Measurements from ENCODE around the gene HOXB4. TPM values are rescaled to one million over a fixed set of nuclear protein-coding genes. Genes with fewer than 3 reads are reported as not detected.

Gene HOXB4
- total and polyA plus RNA-seq, 2 donors (not counting 1 experiment from before 2014, with no cell fraction given): 3.8 to 8.9 TPM

GRCh38 chr17:48566717-48567116 lies 11.4 kb downstream of the HOXB4 start:
- Histone ChIP-seq H2AFZ (ENCODE audit: low read length) (no peak overlapping the region), H3K9me3 (ENCODE audit: control insufficient read depth, insufficient read depth, low read depth, low read length) (no peaks in the 10 kb centered on the region), H3K27ac (ENCODE audit: insufficient read depth, low read length) (peak overlapping the region; percentile 86), H3K4me2 (ENCODE audit: extremely low read depth, insufficient read depth, low read length) (peak overlapping the region; percentile 90), H3K36me3 (ENCODE audit: control insufficient read depth, insufficient read depth, low read length) (peaks cover 12% of the 10 kb centered on the region), H3K27me3 (ENCODE audit: control insufficient read depth, insufficient read depth, low read length) (no peaks in the 10 kb centered on the region), H3K79me2 (ENCODE audit: control insufficient read depth, insufficient read depth, low read length) (peaks cover 99% of the 10 kb centered on the region), H3K4me1 (ENCODE audit: control insufficient read depth, extremely low read depth, insufficient read depth, low read length) (peaks cover 40% of the 10 kb centered on the region), H3K4me3 (replicated peaks in 1 of 4; ENCODE audit: control extremely low read depth in 1 of 4, insufficient read depth in 1 of 4, low read depth in 3 of 4, low read length in 4 of 4) (peak overlapping the region in 2 of 4 experiments; percentile 7 to 98), H4K20me1 (ENCODE audit: control insufficient read depth, extremely low read depth, insufficient read depth, low read length) (no peaks in the 10 kb centered on the region), H3K9ac (ENCODE audit: insufficient read depth, low read length) (no peak overlapping the region)
- TF ChIP-seq CTCF (conservative IDR thresholded peaks at IDR 0.05 in 1 of 2, IDR thresholded peaks at IDR 0.05 in 1 of 2; ENCODE audit: low read depth in 1 of 2, low read length in 2 of 2) (no peak), EZH2 (IDR thresholded peaks at IDR 0.05; ENCODE audit: low read length, missing control alignments) (no peak)
- DNase-seq (ENCODE audit: low read depth in 2 of 2): no peak

- Histone ChIP-seq H2AFZ (ENCODE audit: low read length) (no peak overlapping the region), H3K36me3 (ENCODE audit: control insufficient read depth, insufficient read depth, low read length) (peaks cover 13% of the 10 kb centered on the region), H3K79me2 (ENCODE audit: control insufficient read depth, insufficient read depth, low read length) (peaks cover 99% of the 10 kb centered on the region), H3K9ac (ENCODE audit: insufficient read depth, low read length) (no peak overlapping the region), H4K20me1 (ENCODE audit: control insufficient read depth, extremely low read depth, insufficient read depth, low read length) (no peaks in the 10 kb centered on the region), H3K4me1 (ENCODE audit: control insufficient read depth, extremely low read depth, insufficient read depth, low read length) (peaks cover 42% of the 10 kb centered on the region), H3K9me3 (ENCODE audit: control insufficient read depth, insufficient read depth, low read depth, low read length) (no peaks in the 10 kb centered on the region), H3K4me3 (replicated peaks in 1 of 4; ENCODE audit: control extremely low read depth in 1 of 4, insufficient read depth in 1 of 4, low read depth in 3 of 4, low read length in 4 of 4) (peak overlapping the region in 2 of 4 experiments; percentile 53 to 98), H3K27ac (ENCODE audit: insufficient read depth, low read length) (peak overlapping the region; percentile 86), H3K27me3 (ENCODE audit: control insufficient read depth, insufficient read depth, low read length) (no peaks in the 10 kb centered on the region), H3K4me2 (ENCODE audit: extremely low read depth, insufficient read depth, low read length) (peak overlapping the region; percentile 90)
- TF ChIP-seq EZH2 (IDR thresholded peaks at IDR 0.05; ENCODE audit: low read length, missing control alignments) (no peak), CTCF (conservative IDR thresholded peaks at IDR 0.05 in 1 of 2, IDR thresholded peaks at IDR 0.05 in 1 of 2; ENCODE audit: low read depth in 1 of 2, low read length in 2 of 2) (no peak)
- peak; percentile 42 to 52 for DNase-seq (ENCODE audit: low read depth in 2 of 2)
Measured at GRCh38 chr17:48565925-48566710, 12.0 kb downstream of the HOXB4 start.

DNA sequence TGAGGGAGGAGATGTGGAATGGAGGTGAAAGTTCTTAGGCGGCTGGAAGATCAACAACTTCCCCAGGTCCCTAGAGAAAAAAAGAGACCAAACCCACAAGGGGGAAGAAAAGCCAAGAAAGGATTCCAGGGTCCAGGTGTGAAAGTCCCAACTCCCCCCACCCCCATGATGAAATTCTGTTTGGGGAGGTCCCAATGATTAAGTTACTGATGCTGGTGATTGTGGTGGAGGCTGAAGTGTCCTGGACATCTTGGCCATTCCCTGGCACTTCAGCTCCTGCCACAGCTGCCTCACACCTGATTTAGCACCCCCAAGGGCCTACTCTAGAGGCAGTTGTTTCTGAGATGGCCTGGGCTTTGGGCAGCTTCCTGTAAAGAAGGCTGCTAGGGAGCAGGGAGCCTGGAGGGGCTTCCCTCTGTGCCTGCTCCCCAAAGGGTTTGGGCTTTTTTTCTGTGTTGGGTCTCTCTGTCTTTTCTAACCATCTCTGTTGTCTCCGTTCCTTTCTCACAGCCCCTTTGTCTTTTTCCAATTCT lies 13.1 kb downstream of the HOXB4 start:
- no peaks in the 10 kb centered on the region for H3K9me3 ChIP-seq (ENCODE audit: control insufficient read depth, insufficient read depth, low read depth, low read length)
- peak overlapping the region; percentile 53 to 98 (median 63) for H3K4me3 ChIP-seq (replicated peaks in 1 of 4; ENCODE audit: control extremely low read depth in 1 of 4, insufficient read depth in 1 of 4, low read depth in 3 of 4, low read length in 4 of 4)
- H3K79me2 ChIP-seq (ENCODE audit: control insufficient read depth, insufficient read depth, low read length): peaks cover 99% of the 10 kb centered on the region
- H3K27me3 ChIP-seq (ENCODE audit: control insufficient read depth, insufficient read depth, low read length): no peaks in the 10 kb centered on the region
- H3K27ac ChIP-seq (ENCODE audit: insufficient read depth, low read length): peak overlapping the region; percentile 86
- no peak for TF ChIP-seq EZH2 (IDR thresholded peaks at IDR 0.05; ENCODE audit: low read length, missing control alignments)
- peak; percentile 38 to 75 for DNase-seq (ENCODE audit: low read depth in 2 of 2)
- peaks cover 47% of the 10 kb centered on the region for H3K4me1 ChIP-seq (ENCODE audit: control insufficient read depth, extremely low read depth, insufficient read depth, low read length)
- peaks cover 13% of the 10 kb centered on the region for H3K36me3 ChIP-seq (ENCODE audit: control insufficient read depth, insufficient read depth, low read length)
- peak overlapping the region; percentile 95 for H3K4me2 ChIP-seq (ENCODE audit: extremely low read depth, insufficient read depth, low read length)
- H4K20me1 ChIP-seq (ENCODE audit: control insufficient read depth, extremely low read depth, insufficient read depth, low read length): no peaks in the 10 kb centered on the region
- H2AFZ ChIP-seq (ENCODE audit: low read length): no peak overlapping the region
- no peak overlapping the region for H3K9ac ChIP-seq (ENCODE audit: insufficient read depth, low read length)
